IPS-18c (cell line): ENCODE results near the gene FOXRED2.

Experiments
- H3K4me3 ChIP-seq: 2 replicates; pipeline ENCODE4 v1.7.0; 2013; ENCODE audit warnings: low read depth, mild to moderate bottlenecking, low read length, moderate library complexity; ENCODE audit not compliant: insufficient read depth
- H3K9me3 ChIP-seq: one replicate; pipeline ENCODE4 v1.6.1; 2013; ENCODE audit warnings: mild to moderate bottlenecking, low read length, moderate library complexity; ENCODE audit not compliant: control insufficient read depth, insufficient read depth

Gene FOXRED2

GRCh38 chr22:36442506-36443197 is 64.2 kb downstream of the FOXRED2 start:
- no peaks in the 10 kb centered on the region for H3K9me3 ChIP-seq
- H3K4me3 ChIP-seq = no peak overlapping the region

GRCh38 chr22:36440429-36441002 is 66.3 kb downstream of the FOXRED2 start:
- H3K4me3 ChIP-seq = no peak overlapping the region
- no peaks in the 10 kb centered on the region for H3K9me3 ChIP-seq

- Histone ChIP-seq H3K4me3 (no peak overlapping the region), H3K9me3 (no peaks in the 10 kb centered on the region)
Observed at GRCh38 chr22:36439481-36440271, 67.2 kb downstream of the FOXRED2 start.
